Caco-2 (cell line): ENCODE data around the gene RRP8. TPM values are rescaled to one million over a fixed set of nuclear protein-coding genes. Genes with fewer than 3 reads are reported as not detected.

Experiments
- BruUV-seq: library from RNA; stranded (reverse); fragments of 400-500 nt; replicated peaks from 2 replicates; lab custom pipeline; 2021; lab: Mats Ljungman, UMichigan
- CTCF ChIA-PET: fragments of 300-600 bp; sonication (Branson Sonifier 250); formaldehyde crosslinking; loops from one replicate; lab custom pipeline; 2022; ENCODE audit warnings: antibody characterized with exemption; lab: Charles Lee
- POLR2A ChIA-PET: fragments of 300-600 bp; sonication (Branson Sonifier 250); formaldehyde crosslinking; loops from one replicate; lab custom pipeline; 2022; ENCODE audit warnings: antibody characterized with exemption; lab: Charles Lee
- DNase-seq, 2 experiments: peaks; one replicate each; pipeline versions ENCODE4 v3.0.0 to v3.0.0-alpha.2; 2020 to 2022
- H3K27me3 ChIP-seq: replicated peaks from 2 replicates; pipeline ENCODE4 v1.6.0; 2011; ENCODE audit warnings: low read length; ENCODE audit not compliant: control insufficient read depth, insufficient read depth
- H3K36me3 ChIP-seq: 2 replicates; pipeline ENCODE4 v1.5.1; 2011; ENCODE audit warnings: low read length; ENCODE audit not compliant: control insufficient read depth, insufficient read depth
- H3K4me1 ChIP-seq: fragments of 250-450 bp; sonication (Bioruptor Pico); 2 replicates; pipeline ENCODE4 v1.5.1; 2020; ENCODE audit warnings: mild to moderate bottlenecking
- H3K4me3 ChIP-seq: 2 replicates; pipeline ENCODE4 v1.5.1; 2011; ENCODE audit warnings: low read depth, mild to moderate bottlenecking, control low read depth, low read length
- H3K9me3 ChIP-seq: fragments of 250-450 bp; sonication (Bioruptor Pico); 2 replicates; pipeline ENCODE4 v1.5.1; 2020; ENCODE audit warnings: mild to moderate bottlenecking, moderate library complexity
- H3K27ac Mint-ChIP-seq: one replicate; pipeline ENCODE4 v1.8.0; 2022; ENCODE audit warnings: mixed read lengths; ENCODE audit not compliant: unreplicated experiment
- H3K27me3 Mint-ChIP-seq: one replicate; pipeline ENCODE4 v1.8.0; 2022; ENCODE audit warnings: mixed read lengths; ENCODE audit not compliant: insufficient read depth, unreplicated experiment
- H3K36me3 Mint-ChIP-seq: one replicate; pipeline ENCODE4 v1.8.0; 2022; ENCODE audit warnings: mild to moderate bottlenecking, mixed read lengths; ENCODE audit not compliant: insufficient read depth, unreplicated experiment
- H3K4me1 Mint-ChIP-seq: one replicate; pipeline ENCODE4 v1.8.0; 2022; ENCODE audit warnings: low read depth, mixed read lengths; ENCODE audit not compliant: unreplicated experiment
- H3K4me3 Mint-ChIP-seq: one replicate; pipeline ENCODE4 v1.8.0; 2022; ENCODE audit warnings: mild to moderate bottlenecking, moderate library complexity, mixed read lengths; ENCODE audit not compliant: unreplicated experiment
- H3K9me3 Mint-ChIP-seq: one replicate; pipeline ENCODE4 v1.8.0; 2022; ENCODE audit warnings: mixed read lengths; ENCODE audit not compliant: unreplicated experiment
- intact Hi-C: fragments of 100-400 bp; cut with micrococcal nuclease; formaldehyde crosslinking; loops from one replicate; pipeline ENCODE4 v1.10.0; 2022; ENCODE audit not compliant: unreplicated experiment
- total RNA-seq: library from RNA; stranded (reverse); gene quantifications from 2 replicates; pipeline ENCODE4 v1.2.3, GENCODE V29; 2022
- TF ChIP-seq, protein P1 (sequence below), 2 experiments: fragments of 200-600 bp in 1 of 2; IDR thresholded peaks; 1 replicate in 1 of 2; 2 replicates in 1 of 2; pipeline versions ENCODE4 v1.5.1 to v1.8.0; 2011 to 2022; ENCODE audit warnings: antibody characterized with exemption in 1 of 2, control low read depth in 1 of 2, inconsistent platforms in 1 of 2, low read depth in 1 of 2, low read length in 1 of 2, mild to moderate bottlenecking in 1 of 2, moderate library complexity in 1 of 2; ENCODE audit not compliant: insufficient read depth in 1 of 2, severe bottlenecking in 1 of 2, unreplicated experiment in 1 of 2

The RRP8 gene
- total RNA-seq, 1 experiment from 2014 or later: 21.0 TPM

DNA sequence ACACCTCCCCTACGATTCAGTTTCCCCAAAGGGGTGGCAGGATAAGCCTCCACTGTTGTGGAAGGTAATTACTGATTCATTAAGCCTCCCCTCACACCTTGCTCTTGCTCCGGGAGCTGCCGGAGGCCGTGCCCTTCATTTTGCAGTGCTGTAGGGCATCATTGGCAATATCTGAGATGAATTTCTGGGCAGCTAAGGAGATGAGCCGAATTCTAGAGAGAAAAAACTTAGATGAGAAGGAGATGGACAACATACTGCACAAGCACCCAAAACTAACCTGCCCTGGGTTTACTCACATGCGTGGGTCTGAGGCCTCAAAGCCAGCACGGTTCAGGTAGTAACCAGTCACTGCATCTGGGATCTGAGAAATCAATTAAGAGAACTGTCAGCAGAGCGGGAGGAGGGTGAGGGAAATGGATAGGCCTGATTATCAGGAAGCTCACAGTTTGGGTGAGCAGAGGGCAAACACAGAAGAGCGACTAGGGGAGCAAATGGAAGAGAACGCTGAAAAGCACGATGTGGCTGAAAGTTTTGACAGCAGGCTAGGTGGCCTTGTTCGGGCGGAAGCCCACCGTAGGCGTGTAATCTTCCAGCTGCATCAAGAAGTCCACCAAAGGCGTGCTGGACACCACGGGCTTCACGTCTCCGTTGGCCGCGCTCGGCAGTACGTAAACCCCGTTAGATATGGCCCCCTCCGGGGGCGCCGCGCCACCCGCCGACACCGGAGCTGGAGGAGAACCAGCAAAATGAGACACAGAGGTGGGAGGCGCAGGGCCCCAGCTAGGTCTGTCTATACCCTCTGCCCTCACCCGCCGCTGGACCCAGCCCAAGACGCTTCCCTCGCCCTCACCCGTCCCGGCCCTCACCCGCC, 7.9 kb upstream of the RRP8 start:
- no peak for DNase-seq
- Histone ChIP-seq H3K4me3 (peak overlapping the region; percentile 78), H3K4me1 (peaks cover 28% of the 10 kb centered on the region), H3K27me3 (no peaks in the 10 kb centered on the region), H3K9me3 (no peaks in the 10 kb centered on the region), H3K36me3 (peaks cover 5% of the 10 kb centered on the region; the same call in 1 of the 2 replicates)
- Mint-ChIP-seq H3K4me3 (no peak overlapping the region), H3K4me1 (peaks cover 11% of the 10 kb centered on the region), H3K36me3 (no peaks in the 10 kb centered on the region), H3K27ac (no peak overlapping the region), H3K27me3 (no peaks in the 10 kb centered on the region), H3K9me3 (no peaks in the 10 kb centered on the region)
- POLR2A ChIA-PET: interaction anchor here (0.6 to 1.0 kb wide), 8 partner anchors 15 to 192 kb away, joined by 3 to 9 read pairs (median 4); partner anchors contain the start of genes APBB1, ARFIP2, MRPL17 and TIMM10B
- TF ChIP-seq, protein P1, sequence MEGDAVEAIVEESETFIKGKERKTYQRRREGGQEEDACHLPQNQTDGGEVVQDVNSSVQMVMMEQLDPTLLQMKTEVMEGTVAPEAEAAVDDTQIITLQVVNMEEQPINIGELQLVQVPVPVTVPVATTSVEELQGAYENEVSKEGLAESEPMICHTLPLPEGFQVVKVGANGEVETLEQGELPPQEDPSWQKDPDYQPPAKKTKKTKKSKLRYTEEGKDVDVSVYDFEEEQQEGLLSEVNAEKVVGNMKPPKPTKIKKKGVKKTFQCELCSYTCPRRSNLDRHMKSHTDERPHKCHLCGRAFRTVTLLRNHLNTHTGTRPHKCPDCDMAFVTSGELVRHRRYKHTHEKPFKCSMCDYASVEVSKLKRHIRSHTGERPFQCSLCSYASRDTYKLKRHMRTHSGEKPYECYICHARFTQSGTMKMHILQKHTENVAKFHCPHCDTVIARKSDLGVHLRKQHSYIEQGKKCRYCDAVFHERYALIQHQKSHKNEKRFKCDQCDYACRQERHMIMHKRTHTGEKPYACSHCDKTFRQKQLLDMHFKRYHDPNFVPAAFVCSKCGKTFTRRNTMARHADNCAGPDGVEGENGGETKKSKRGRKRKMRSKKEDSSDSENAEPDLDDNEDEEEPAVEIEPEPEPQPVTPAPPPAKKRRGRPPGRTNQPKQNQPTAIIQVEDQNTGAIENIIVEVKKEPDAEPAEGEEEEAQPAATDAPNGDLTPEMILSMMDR (IDR thresholded peaks at IDR 0.05; ENCODE audit: insufficient read depth in 1 of 2, low read depth in 1 of 2, low read length in 1 of 2, severe bottlenecking in 1 of 2, unreplicated experiment in 1 of 2): no peak
- CTCF ChIA-PET: interaction anchor here (0.6 to 2.1 kb wide), 4 partner anchors 52 to 232 kb away, joined by 3 to 12 read pairs (median 5); partner anchors contain the start of gene MRPL17
- intact Hi-C loops: loop anchor here (10.0 kb wide), 2 partner anchors 217 to 377 kb away; partner anchors contain the start of genes CNGA4, FHIP1B and SMPD1
- no TSS peak for BruUV-seq

DNA sequence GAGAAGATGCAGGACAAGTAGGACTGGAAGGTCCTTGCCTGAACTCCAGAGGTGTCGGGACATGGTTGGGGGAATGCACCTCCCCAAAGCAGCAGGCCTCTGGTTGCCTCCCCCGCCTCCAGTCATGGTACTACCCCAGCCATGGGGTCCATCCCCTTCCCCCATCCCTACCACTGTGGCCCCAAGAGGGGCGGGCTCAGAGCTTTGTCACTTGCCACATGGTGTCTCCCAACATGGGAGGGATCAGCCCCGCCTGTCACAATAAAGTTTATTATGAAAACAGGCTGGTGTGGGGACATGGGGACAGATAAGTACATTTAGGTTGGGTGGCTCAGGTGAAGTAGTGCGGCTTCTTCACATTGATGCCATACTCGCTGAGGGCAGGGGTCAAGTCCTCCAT, 7.2 kb upstream of the RRP8 start:
- Mint-ChIP-seq H3K4me1 (peaks cover 17% of the 10 kb centered on the region), H3K27ac (peak overlapping the region; percentile 11), H3K9me3 (no peaks in the 10 kb centered on the region), H3K27me3 (no peaks in the 10 kb centered on the region), H3K4me3 (no peak overlapping the region), H3K36me3 (no peaks in the 10 kb centered on the region)
- H3K27me3 ChIP-seq: no peaks in the 10 kb centered on the region
- TF ChIP-seq, protein P1 (IDR thresholded peaks at IDR 0.05; ENCODE audit: insufficient read depth in 1 of 2, low read depth in 1 of 2, low read length in 1 of 2, severe bottlenecking in 1 of 2, unreplicated experiment in 1 of 2): no peak
- peaks cover 35% of the 10 kb centered on the region for H3K4me1 ChIP-seq
- no peaks in the 10 kb centered on the region for H3K9me3 ChIP-seq
- CTCF ChIA-PET: interaction anchor here (1.6 kb wide), 1 partner anchor 9 kb away, joined by 3 read pairs; the partner anchor contains the start of gene TPP1
- BruUV-seq: TSS peak; percentile 20
- DNase-seq: no peak
- intact Hi-C loops: loop anchor here (10.0 kb wide), 2 partner anchors 216 to 376 kb away; partner anchors contain the start of genes CNGA4, FHIP1B and SMPD1
- peaks cover 5% of the 10 kb centered on the region; the same call in 1 of the 2 replicates for H3K36me3 ChIP-seq
- POLR2A ChIA-PET: interaction anchor here (0.5 kb wide), 1 partner anchor 171 kb away, joined by 6 read pairs; no protein-coding TSS in a partner anchor
- H3K4me3 ChIP-seq: no peak overlapping the region

DNA sequence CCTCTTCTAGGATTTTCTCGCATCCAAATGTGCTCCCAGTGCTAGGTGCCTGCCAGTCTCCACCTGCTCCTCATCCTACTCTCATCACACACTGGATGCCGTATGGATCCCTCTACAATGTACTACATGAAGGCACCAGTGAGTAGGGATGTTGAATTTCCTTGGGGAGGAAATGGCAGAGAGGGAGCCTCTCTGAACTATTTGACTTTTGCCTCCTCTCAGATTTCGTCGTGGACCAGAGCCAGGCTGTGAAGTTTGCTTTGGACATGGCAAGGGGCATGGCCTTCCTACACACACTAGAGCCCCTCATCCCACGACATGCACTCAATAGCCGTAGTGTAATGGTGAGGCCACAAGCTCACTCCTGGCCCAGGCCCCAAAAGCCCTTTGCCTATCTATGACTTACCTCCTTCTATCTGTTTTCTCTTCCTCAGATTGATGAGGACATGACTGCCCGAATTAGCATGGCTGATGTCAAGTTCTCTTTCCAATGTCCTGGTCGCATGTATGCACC, 6.1 kb upstream of the RRP8 start:
- no peak overlapping the region for H3K4me3 Mint-ChIP-seq
- peaks cover 5% of the 10 kb centered on the region; the same call in 1 of the 2 replicates for H3K36me3 ChIP-seq
- ChIA-PET POLR2A (no interaction called here), CTCF (interaction anchor here (1.6 kb wide), 1 partner anchor 10 kb away, joined by 3 read pairs; the partner anchor contains the start of gene TPP1)
- no peaks in the 10 kb centered on the region for H3K9me3 ChIP-seq
- peak overlapping the region; percentile 11 for H3K27ac Mint-ChIP-seq
- H3K4me1 Mint-ChIP-seq: peaks cover 17% of the 10 kb centered on the region
- intact Hi-C loops: loop anchor here (10.0 kb wide), 2 partner anchors 215 to 375 kb away; partner anchors contain the start of genes CNGA4, FHIP1B and SMPD1
- H3K4me3 ChIP-seq: no peak overlapping the region
- no peaks in the 10 kb centered on the region for H3K27me3 Mint-ChIP-seq
- peaks cover 42% of the 10 kb centered on the region for H3K4me1 ChIP-seq
- no peaks in the 10 kb centered on the region for H3K36me3 Mint-ChIP-seq
- BruUV-seq: no TSS peak
- no peak for DNase-seq
- H3K9me3 Mint-ChIP-seq: no peaks in the 10 kb centered on the region
- TF ChIP-seq, protein P1 (IDR thresholded peaks at IDR 0.05; ENCODE audit: insufficient read depth in 1 of 2, low read depth in 1 of 2, low read length in 1 of 2, severe bottlenecking in 1 of 2, unreplicated experiment in 1 of 2): no peak
- H3K27me3 ChIP-seq: no peaks in the 10 kb centered on the region
